Eye (tissue), 1 donor: ENCODE measurements around the gene TCF4.

Source experiments
- DNase-seq: peaks from one replicate; pipeline ENCODE4 v3.0.0-alpha.2; 2015

Gene TCF4

DNA sequence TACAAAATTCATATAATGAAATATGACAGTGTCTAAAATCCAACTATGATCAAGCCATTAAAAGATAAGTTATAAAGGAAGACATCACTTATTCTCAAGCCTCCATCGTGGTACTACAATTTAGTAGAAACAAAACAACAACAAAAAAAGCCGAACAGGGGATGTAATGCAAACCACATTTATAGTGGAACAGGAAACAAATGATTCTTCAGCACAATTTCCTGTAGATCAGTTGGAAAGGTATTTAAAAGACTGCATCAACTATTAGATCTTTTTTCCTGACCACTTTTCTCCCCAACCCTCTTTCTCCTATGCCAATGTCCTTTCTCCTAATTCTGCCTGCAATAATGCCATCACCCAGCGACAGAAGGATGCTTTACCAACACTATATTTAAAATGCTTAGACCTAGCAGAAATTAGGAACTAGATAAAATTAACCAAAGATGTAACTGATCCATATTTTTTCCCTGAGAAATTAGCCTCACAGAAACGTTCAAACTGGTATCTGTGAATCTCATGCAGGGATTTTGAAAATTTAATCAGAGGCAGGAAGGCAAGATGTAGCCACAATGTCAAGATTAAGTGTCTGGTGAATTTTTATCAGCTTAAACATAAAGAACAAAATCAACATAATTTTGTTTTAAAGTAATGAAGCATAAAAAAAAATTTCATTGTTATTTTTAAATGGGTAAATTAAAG is 271.4 kb downstream of the TCF4 start:
- DNase-seq: no peak

DNA sequence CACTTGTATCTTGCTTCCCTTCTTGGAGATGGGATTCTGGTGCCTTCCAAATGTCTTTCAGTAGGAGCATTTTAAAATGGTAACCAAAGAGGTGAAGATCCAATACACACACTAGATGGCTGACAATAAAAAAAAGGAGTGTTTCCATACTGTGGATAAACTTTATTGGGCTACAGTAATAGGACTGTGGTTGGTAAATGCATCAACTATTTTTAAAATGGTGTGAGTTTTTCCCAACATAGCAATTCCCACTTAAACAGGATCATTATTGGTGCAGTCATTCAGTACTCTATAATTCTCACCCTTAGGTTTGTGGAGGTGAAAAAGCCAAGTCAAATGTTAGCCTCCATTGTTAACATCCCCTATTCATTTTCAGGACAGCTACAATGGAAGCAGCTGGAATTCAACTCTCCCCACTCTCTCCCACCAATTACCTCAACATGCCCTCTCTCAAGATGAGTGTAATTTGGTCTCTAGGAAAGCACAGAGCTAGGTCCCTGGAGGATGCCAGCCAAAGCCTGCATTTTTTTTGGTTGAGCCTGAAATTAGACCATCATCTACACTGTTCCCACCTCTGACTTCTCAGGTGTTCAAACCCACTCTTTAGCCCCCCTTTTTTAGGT is 273.3 kb downstream of the TCF4 start:
- DNase-seq: no peak

- no peak for DNase-seq
Measured at GRCh38 chr18:55314031-55314430, 274.0 kb downstream of the TCF4 start.

- DNase-seq: no peak
Measured at GRCh38 chr18:55310863-55311262, 277.1 kb downstream of the TCF4 start.

DNA sequence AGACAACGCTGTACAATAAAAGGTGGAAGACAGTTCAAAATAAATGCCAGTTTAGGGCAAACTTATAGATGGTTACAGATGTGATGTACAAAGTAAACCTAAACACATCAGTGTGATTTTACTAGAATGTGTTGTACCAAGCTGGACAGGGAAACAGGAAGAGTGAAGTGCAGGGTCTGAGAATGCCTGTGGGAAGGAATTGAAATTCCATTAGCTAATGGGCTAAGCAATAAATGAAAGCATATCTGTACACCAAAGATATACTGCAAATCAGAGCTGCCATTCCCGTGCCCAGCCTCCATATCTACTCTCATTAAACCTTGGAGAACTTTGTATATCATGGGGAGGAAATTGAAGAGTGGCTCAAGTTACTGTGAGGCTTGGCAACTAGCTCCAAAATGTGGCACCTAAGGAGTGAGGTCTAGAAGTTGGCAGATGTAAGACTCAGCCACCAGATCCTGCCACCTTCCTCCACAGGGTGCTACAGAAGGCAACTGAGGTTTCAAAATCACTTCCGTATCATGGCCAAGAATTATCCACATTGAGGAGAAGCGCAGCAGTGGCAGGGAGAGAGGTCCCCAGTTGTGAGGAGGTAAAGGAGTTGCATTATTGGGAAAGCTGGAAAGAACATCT is 277.8 kb downstream of the TCF4 start:
- DNase-seq: no peak

- DNase-seq: no peak
Measured at GRCh38 chr18:55309249-55309648, 278.7 kb downstream of the TCF4 start.

DNA sequence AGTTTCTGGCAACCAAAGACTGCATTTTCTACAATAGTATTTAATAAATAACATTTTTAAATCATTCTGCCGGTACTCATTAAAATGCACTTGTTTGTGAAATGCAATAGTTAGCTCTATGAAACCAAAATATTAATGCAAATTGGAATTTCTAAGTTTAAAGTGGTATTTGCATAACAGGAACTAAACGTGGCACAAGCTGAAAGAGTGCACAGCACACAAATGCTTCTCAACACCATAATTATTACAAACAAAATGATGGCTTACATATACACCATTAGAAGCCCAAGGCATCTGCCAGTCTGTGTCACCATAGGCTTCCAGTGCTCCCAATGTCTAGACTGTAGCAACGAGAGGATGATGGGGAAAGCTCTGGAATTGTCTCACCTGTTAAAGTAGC is 280.5 kb downstream of the TCF4 start:
- no peak for DNase-seq

DNA sequence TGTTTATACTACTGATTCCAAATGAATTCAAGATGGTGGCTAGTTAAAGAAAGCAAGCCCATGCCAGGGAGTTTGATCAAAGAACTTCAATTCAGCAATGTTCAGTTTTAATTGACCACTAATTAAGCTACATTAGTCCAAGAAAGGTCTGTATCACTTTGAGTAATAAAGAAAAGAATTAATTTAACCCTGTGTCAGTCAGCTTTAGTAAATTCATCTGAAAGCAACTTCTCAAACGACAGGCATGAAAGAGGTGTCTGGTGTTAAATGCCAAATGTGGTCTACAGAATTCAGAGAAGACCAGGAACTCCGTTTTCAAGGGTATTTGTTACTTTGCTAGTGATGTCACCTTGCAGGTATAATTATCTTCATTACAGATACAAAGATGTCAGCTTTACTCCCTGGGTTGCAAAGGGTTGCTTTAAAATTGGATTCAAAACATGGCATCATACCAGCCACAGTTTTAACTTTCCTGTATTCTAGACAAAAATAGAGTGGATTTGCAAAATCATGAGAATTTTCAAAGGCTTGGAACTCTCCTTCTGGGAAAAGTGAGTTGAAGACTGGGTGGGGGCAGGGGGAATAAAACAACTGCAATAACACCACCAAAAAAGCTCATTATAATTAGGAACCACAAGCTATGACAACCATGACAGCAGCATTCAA is 281.5 kb downstream of the TCF4 start:
- no peak for DNase-seq

DNA sequence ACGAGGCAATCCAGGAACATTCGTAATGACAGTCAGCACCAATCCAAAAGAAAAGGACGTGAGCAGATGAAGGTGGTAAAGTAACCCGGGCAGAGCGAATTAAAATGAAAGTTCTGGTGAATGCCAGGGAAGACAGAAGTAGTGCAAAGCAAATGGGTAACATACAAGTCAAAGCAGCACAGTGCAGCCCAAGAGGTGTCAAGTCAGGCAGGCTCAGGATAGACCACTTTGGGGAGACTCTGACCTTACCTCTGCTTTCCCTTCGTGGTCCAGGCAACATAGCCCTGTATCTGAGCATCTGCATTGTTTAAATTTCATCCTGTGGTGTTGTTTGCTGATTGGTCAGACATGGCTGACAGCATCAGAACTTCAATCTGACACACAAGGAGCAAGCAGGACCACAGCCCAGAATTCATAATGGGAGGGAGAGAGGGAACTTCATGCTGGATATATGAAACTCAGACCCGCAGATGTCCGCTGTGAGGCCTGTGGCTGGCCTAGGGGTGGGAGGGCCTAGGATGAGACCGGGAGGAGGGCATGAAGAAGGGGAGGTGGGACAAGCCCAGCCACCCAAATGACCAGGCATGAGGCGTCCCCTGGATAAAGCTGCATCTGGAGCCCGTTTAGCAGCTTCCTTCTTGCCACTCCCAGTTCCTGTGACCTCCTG is 285.7 kb downstream of the TCF4 start:
- peak; percentile 45 for DNase-seq

DNA sequence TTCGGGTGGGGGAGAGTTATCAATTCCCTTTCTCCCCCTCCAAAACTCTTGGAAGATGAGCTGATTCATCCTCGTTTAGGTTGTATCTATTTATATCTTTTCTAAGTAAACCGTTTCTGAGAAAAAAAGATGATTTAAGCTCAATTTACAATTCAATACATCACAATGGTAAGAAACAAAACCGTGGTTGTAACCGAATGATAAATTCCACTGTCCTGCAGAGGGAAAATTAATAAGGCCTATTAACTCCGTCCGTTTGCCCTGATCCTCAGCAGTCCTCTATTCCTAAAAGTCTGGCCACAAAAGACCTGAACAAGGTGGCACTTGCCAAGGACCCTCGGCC is 286.2 kb downstream of the TCF4 start:
- DNase-seq: no peak

DNA sequence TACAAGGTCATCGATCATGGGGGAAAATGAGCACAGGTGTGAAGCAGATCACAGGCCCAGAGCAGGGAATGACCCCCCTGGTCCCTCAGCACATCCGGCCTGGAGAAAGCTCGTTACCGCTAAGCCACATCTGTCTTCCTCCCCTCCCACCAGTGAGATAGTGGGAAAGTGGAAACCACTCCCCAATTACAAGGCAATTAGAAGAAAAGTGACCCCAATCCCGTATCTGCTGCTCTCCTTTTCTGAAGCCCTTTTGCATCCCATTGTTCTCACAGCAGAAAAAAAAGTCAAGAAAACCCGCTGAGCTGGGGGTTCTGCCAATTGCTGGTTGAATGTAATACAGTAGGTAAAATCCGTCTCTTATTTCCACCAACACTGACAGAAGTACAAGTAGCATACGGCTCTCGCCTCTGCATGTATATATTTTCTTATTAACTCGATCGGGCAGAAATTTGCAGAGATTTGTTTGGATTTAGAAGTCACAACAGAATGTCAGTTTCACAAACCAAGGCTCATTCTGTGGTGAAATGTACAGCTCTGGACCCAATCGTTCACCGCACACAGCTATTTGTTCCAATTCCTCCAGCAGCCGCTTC is 287.0 kb downstream of the TCF4 start:
- peak; percentile 73 for DNase-seq

- DNase-seq: peak; percentile 79
Measured at GRCh38 chr18:55300421-55300935, 287.5 kb downstream of the TCF4 start.

DNA sequence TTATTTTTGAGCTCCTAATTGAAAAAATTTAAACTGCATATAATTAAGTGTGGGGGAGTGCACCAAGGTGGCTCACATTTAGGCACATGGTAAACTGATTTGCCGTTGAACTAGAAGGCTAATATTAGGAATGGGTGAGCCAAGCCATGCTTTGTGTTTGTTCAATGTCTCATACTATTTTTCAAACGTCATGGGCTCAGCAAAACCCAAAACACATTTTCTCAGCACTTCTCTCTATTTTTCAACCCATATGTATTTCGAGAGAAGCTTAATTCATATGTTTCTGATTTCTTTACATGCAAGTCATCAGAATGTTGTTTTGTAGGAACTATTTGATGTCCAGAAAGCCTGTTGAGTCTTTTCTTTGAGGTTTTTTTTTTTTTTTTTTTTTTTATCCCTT is 291.2 kb downstream of the TCF4 start:
- DNase-seq: peak; percentile 50

DNA sequence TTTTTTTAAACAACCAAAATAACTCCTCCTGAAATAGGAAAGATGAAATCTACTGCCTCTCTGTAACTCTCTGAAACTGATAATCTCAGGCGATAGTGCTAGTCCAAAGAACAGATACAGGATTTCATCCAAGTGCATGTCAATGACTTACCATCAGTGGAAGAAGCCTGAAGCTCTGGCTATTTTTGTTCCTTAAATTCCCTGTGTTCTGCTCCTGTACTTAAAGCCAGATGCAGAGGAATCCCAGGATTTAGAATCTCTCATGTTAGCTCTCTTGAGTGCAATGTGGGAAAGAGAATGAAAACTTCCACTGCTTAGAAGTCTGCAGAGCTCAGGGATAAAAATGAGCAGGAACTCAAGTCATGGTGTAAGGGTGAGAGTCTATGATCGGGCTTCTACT is 291.9 kb downstream of the TCF4 start:
- DNase-seq: no peak

DNA sequence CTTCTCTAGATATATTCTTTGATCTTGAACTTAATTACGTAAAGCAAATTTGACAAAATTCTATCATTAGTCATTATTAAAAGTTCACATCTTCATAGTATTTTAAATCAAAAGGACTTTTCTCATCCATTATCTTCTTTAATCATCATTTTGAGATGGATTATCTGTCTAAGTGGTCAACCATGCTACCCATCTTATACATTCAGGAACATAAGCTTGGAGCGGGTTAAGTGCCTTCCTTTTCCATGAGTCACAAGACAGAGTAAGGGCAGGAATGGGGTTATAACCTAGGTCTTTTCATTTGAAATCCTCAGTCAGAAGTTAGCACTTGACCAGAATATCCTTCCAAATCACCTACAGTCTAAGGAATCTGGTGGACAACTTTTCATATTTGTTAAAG is 297.1 kb downstream of the TCF4 start:
- no peak for DNase-seq

- no peak for DNase-seq
Measured at GRCh38 chr18:55289775-55290174, 298.2 kb downstream of the TCF4 start.

- DNase-seq: no peak
Measured at GRCh38 chr18:55289048-55289447, 298.9 kb downstream of the TCF4 start.

DNA sequence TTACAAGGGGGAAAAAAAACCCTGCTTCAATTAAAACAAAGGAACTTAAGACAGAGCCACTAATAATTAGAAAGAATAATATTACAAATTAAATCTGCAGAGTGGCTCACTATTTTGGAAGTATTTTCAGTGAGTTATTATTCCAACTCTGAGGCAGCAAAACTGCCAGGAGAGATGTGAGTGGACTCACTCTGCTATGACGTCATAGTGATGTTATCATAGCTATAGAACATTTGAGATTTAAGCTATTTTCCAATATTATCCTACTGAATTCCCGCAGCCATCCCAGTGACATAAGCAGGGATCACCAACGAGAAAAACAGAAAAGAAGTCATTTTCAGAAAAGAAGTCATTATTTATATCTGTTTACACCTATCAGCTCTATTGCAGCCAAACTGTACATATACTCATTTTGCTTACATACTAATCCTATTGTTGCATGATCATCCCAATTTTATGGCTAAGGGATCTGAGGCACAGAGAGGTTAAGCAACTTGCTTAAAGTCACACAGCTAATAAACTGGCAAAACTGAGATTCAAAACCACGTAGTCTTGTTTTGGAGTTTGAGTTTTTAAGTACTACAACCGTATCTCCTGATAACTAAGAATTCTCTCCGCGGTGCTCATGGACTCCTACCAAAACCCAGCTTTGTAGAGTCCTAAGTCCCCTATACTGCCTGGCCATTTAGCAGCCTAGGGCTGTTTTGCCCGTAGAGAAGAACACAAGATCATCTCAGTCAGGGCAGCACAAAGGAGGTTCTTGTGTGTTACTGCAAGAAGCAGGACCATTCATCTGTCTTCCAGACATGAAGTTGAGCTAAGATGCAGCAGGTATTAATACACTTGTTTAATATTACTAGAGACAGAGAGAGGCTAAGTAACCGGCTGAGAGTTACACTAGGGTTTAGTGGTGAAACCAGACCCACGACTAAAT is 299.8 kb downstream of the TCF4 start:
- no peak for DNase-seq

DNA sequence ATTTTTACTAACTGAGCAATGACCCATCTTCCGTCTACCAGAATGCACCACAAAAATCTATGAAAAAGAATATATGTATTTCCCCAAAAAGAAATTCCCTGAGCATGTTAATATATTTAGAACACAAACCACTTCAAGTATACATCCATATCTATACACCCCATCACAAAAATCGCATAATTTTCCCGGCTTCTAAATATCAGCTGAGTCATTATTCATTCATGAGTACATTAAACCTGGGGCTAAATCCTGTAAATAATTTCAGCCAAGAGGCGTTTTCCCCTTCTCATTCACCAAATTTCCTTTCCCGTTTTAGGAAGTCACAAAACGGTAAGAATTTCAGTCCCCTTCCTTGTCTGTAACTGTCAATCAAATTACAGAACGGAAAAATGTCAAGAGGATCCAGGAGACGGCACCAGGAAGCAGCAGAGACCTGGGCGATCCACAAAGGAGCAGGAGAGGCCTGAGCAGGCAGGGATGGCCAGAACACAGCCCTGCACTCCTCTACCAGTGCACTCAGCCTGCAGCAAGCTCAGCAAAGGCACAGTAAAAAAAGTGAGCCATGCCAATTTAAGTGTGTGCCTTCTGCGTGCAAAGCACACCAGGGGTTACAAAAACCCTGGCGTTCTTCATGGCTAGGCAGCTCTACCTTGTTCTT is 300.7 kb downstream of the TCF4 start:
- DNase-seq: no peak

DNA sequence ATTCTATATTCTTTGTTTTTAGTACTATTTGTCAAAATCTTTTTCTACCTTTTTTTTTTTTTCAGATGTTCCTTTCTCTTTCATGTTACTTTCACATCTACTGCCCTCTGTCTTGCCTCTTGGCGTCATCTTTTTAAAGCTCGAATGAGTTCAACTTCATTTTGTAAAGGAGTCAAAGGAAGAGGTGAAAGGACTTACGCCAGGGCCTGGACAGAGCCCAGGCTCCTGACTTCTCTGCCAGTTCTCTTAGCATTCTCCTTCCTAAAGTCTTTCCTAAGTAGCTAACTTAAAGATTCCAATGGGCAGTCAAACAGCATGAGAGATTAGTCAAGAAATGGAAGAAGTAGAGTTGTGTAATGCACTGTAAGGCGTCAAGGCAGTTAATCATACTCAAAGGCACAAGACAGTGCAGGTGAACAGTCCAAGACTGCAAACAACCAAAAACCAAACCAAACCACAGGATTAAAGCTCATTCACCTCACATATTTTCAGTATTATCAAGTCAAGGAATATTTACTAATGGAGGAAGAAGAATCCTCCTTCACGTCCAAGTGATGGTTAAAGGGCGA is 301.7 kb downstream of the TCF4 start:
- DNase-seq: no peak

GRCh38 chr18:55284614-55285013 is 303.4 kb downstream of the TCF4 start:
- no peak for DNase-seq
